GM04504 (cell line): Measurements from ENCODE around the gene NUTM2F.
"Not testable (repeated sequence)": the region's sequence is repeated elsewhere in the genome, so short reads cannot be mapped to it uniquely, and the experiment has no call there.

Experiments
- DNase-seq: peaks from one replicate; pipeline ENCODE4 v3.0.0-alpha.2; 2012; ENCODE audit warnings: low read depth

Gene NUTM2F

DNA sequence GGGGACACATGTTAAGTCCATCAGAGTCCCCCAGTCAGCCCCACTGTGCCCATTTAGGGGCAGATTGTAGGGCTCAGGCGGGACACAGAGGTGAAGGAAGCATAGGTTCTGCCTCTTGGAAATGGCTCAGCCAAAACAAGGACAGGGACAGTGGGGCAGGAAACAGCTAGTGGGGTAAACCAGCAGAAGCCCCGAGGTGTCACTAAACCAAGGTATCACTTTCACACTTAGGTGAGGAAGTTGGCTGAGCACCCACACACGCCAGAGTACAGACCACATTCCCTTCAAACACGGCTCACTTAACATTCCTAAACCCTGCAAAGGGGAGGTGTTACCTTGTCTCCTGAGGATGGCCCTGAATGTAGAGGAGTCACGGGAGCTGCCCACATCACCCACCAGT lies 12.2 kb downstream of the NUTM2F start:
- not testable (repeated sequence) for DNase-seq

DNA sequence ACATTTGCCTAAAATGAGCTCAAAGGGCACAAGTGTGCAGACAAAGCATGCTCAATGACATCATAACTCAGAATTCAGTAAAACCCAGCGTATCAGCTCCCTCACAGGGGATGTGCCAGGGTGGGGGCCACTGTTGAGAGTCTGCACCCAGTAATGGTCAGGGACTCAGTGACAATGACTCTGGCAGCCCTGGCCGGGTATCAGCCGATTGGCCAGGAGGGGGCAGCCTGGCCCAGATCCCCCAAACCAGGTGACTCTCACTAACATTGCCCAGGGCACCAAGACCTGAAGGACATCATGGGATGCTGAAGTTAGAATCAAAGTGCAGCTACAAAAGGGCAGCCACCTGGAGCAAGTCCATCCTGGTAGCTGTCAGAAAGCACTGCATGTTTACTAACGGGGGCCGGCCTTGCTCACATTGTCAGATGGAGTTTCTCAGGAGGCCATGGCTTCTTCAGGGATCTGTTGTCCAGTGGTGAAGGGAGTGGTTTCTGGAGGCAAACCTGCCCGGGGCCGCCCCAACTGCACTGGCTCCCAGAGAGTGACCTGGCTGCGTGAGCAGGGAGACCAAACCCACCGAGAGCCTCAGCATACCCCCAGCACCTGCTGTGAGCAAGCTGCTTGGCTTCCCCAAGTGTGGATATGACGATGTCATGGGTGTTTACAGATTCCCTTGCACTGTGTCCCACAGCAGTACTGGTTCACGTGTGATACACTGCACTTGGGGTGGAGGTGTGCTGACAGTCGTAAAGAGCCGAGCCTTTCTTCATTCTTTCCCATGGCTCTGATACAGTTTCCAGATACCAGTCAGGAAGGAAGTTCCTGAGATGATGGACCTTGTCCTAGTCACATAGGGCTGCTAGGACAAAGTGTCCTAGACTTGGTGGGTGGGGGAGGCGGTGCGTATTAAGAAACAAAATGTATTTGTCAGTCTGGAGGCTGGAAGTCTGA lies 13.1 kb downstream of the NUTM2F start:
- DNase-seq = not testable (repeated sequence)

DNA sequence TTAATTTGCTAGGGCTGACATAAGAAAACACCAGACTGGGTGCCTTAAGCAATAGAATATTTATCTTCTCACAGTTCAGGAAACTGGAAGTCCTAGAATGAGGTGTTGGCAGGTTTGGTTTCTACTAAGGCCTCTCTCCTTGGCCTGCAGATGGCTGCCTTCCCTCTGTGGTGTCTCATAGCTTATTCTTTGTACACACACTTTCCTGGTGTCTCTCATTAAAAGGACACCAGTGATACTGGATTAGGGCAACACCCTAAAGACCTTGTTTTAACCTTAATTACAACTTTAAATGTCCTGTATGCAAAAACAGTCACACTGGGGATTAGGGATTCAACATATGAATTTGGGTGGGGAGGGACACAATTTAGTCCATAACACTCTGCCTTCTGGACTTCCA lies 25.1 kb downstream of the NUTM2F start:
- DNase-seq = no peak

DNA sequence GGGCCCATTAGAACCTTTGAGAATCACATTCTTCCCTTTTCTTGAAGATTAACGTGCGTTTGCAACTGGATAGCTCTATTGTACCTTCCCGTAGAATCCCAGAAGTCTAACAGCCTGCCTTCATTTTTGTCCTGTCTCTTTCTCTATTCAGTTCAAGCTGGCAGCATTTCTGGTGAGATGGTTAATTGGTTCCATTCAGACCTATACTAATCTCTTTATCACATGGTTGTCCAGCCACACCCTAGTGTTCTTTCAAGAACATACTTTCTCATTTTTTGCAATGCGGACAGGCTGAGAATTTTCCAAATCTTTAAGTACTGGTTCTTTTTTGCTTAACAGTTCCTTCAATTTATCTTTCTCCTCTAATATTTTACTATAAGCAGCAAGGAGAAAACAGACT lies 26.0 kb downstream of the NUTM2F start:
- DNase-seq = no peak

DNA sequence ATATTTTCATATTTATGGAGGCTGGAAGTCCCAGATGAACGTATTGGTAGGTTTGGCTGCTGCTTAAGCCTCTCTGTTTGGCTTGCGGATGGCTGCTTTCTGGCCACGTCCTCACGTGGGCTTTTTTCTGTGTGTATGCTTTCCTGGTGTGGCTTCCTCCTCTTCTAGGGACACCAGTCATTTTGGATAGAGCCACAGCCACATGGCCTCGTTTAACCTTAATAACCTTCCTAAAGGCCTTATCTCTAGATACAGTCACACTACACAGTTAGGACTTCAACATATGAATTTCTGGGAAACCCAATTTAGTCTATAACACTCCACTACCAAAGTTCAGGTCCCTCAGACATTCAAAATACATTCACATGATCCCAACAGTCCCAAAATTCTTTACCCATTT lies 26.9 kb downstream of the NUTM2F start:
- no peak for DNase-seq

DNA sequence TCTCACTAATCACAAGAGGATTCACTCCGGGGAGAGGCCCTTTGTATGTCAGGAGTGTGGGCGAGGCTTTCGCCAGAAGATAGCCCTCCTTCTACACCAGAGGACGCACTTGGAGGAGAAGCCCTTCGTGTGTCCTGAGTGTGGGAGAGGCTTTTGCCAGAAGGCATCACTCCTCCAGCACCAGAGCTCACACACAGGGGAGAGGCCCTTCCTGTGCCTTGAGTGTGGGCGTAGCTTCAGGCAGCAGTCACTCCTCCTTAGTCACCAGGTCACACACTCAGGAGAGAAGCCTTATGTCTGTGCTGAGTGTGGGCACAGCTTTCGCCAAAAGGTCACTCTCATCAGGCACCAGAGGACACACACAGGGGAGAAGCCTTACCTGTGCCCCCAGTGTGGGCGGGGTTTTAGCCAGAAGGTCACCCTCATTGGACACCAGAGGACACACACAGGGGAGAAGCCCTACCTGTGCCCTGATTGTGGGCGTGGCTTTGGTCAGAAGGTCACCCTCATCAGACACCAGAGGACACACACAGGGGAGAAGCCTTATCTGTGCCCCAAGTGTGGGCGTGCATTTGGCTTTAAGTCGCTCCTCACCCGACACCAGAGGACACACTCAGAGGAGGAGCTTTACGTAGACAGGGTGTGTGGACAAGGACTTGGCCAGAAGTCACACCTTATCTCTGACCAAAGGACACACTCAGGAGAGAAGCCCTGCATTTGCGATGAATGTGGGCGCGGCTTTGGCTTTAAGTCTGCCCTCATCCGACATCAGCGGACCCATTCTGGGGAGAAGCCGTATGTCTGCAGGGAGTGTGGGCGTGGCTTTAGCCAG lies 27.8 kb downstream of the NUTM2F start:
- DNase-seq = no peak

DNA sequence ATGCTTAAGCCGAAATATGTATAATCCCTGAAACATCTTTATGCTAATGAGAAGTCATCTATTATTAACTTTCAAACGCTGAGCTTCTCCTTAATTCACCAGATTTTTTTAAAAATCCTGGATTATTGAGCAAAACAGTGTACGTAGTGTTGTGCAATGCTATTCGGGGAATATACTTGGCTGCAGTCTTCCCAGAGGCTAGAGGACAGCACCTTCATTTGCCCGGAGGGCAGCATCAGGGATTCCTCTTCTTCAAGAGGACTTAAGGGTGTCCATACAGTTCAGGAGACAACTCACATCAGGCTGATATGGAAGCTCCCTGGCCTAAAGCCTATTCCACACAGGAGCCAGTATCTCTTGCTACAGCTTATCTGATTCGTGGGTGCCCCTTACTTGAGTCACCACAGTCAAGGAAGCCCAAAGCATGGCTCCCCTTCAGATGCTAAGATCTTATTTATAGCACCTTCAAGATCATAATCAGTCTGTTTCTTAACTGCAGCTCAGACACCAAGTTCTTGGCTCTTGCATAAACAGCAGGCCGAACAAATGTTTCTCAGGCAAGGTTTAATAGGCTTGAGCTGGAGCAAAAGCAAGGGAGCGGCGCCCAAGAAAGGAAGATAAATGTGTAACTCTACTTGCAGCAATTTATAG lies 29.4 kb downstream of the NUTM2F start:
- no peak for DNase-seq

DNA sequence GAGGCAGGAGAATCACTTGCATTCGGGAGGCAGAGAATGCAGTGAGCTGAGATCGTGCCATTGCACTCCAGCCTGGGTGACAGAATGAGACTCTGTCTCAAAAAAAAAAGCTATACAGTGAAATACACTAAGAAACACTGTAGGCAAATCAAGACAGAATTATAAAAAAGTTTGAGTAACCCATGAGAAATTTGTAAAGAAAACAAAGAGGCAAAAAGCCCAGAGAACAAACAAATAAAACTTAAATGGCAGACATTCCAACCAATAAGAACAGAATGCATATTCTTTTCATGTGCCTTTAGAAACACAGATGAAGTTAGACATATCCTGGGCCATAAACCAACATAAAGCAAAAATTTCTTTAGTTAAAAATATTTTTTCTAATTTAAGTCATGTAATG lies 38.8 kb downstream of the NUTM2F start:
- no peak for DNase-seq

DNA sequence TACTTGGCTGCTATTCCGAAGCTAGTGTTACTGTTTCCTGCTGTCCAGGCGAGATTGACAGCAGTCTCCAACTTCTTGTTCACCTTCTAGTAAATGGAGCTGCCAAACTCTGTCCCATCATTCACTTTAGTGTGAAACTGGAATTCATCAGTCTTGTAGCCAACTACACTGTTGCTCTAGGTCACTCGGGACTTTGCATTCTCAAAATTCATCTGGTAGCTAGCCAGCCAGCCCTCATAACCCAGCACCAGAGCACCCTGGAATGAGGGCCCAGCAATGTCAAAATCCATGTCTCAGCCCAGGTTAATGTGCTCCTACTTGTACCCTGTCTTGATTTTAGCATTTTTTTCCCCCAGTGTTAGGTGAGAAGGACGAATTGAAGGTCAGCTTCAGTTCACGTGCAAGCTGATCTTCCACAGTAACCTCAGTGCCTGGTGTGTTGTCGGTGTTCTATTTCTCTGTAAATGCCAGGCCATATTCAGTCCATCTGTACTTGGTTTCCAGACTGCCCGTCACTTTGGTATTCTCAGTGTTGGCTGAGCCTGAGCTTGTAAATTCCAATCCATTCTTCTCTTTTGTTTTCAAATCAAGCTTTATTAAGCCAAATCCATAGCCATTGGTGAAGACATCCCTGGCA lies 40.4 kb downstream of the NUTM2F start:
- DNase-seq = no peak

DNA sequence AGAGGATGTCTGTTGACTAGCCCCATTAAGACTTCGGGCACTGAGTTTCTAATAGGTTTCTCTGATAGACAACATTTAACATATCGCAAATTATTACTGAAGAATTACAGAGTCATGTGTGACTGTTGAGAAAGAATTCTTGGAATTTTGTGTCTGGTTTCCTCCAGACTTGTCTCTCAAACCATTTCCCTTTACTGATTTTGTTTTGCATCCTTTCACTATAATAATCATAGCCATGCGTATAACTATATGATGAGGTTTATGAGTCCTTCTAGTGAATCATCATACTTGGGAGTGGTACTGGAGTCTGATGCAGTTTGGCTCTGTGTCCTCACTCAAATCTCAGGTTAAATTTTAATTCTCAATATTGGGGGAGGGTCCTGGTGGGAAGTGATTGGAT lies 42.3 kb downstream of the NUTM2F start:
- no peak for DNase-seq

DNA sequence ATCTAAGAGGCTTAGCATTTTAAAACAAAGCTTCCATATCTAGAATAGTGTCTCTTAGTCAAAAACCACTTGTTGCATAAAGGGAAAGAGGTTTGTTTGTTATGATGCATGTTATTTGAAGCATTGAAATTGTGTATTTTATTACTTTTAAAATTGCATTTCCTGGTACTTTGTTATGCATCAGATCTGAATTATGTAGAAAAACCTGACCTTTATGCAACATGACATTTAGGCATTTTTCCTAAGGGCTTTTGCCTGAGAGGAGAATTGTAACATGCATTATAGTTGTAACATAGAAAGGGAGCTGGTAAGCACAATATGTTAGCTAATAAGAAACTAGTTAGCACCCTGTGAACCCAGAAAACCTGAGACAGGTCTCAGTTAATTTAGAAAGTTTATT lies 47.3 kb downstream of the NUTM2F start:
- no peak for DNase-seq

DNA sequence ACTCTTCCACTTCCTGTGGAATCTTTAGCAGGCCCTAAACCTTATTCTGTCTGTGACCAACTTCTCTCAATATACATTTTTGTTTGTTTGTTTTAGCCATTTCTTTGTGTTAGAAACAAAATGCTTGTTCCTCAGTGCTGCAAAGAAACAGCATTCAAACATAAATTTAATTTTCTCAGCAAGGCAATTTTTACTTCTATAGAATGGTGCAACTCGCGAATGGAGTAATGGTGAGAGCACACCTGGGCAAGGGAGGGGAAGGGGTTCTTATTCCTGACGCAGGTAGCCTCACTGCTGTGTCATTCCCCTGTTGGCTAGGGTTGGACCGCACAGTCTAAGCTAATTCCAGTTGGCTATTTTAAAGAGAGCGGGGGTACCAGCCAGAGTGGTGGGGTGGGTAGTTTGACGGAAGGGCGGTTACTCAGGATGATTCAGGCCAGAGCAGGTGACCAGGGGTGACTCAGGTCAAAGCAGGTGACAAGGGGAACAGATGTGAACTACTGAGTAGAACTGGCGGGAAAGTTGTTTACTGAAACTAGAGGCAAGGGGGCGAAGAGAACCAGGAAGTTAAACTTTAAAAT lies 47.9 kb downstream of the NUTM2F start:
- no peak for DNase-seq

DNA sequence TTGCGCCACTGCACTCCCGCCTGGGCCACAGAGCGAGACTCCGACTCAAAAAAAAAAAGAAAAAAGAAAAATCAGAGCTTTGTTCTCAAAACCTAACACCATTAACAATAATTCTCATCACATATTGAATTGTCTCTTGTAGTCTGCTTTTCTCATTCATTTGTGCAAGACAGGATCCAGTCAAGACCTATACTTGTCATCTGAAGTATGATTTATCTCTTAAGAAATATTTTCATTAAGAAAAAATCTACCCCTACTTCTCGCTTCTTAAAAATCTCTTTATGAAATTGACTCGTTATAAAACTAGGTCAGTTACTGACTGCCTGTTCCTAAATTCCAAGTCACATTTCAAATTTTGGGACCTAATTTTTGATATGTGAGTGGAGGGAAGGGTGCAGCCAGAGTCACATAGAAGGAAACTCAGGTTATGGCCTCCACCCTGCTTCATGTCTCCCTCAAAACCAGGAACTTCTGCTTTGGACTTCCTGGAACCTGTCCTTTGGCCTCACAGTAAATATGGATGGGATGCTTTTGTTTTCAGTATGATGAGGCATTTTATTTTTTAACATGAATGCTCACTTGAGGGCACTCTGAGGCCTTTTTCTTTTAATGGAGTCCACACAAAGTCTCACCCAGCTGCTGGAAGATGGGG lies 50.4 kb downstream of the NUTM2F start:
- DNase-seq = no peak

DNA sequence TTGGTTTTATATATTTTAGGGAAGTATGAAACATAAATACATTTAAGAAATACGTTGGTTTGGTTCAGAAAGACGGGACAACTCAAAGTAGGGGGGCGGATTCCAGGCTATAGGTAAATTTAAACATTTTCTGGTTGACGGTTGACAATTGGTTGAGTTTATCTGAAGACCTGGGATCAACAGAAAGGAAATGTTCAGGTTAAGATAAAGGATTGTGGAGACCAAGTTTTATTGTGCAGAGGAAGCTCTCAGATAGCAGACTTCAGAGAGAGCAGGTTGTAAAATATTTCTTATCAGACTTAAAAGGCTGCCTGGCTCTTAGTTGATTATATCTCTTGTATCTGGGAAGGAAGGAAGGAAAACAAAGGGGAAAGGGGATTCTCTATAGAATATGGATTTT lies 51.4 kb downstream of the NUTM2F start:
- not testable (repeated sequence) for DNase-seq

DNA sequence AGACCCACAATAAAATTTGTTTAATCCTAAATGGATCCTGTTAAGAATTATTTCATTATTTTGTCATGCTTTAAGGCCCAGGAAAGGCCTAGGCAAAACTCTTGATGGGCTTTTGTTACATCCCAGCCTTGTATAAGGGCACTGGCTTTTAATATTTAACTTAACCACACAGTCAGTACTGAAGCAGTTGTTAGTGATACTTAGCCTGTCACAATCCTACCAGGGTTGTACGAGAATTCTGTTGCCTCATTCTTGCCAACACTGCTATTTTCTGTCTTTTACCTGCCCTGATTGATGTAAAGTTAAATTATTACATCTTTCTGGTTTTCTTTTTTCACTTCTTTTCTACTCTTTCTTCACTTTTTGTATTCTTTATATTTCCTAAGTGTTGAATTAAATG lies 58.4 kb downstream of the NUTM2F start:
- no peak for DNase-seq

DNA sequence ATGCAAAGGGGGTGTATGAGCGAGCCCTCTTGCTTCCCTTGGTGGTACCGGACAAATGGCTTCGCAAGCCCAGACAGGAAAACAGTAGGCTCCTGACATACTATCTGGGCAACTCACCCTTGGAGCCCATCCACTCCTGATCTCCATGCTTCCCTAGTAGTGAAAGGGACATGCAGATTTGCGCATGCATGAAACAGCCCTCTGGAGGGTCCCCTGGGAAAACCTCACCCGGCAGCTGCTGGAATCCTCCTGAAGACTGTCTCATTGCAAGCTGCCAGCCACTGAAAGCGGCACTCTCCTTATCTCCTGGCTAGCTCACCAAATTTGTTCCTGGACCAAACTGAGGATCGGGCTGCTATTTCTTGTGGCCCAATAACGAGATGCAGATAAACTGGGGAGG lies 59.2 kb downstream of the NUTM2F start:
- DNase-seq = no peak
